Esophagus muscularis mucosa (tissue), 3 donors: Measurements from ENCODE around the gene INSC.

Experiments
- EP300 ChIP-seq: sonication (generic); formaldehyde crosslinking; IDR thresholded peaks from one replicate; pipeline ENCODE4 v1.6.1; 2017; ENCODE audit warnings: antibody characterized with exemption
- TF ChIP-seq, protein P1 (sequence below), 3 experiments: fragments of 200-600 bp in 2 of 3; fragments of 450-650 bp in 1 of 3; sonication (generic) in 2 of 3; IDR thresholded peaks; one replicate each; pipeline ENCODE4 v1.5.1; 2017 to 2019; ENCODE audit warnings: antibody characterized with exemption in 3 of 3, mild to moderate bottlenecking in 2 of 3, moderate library complexity in 1 of 3

DNA sequence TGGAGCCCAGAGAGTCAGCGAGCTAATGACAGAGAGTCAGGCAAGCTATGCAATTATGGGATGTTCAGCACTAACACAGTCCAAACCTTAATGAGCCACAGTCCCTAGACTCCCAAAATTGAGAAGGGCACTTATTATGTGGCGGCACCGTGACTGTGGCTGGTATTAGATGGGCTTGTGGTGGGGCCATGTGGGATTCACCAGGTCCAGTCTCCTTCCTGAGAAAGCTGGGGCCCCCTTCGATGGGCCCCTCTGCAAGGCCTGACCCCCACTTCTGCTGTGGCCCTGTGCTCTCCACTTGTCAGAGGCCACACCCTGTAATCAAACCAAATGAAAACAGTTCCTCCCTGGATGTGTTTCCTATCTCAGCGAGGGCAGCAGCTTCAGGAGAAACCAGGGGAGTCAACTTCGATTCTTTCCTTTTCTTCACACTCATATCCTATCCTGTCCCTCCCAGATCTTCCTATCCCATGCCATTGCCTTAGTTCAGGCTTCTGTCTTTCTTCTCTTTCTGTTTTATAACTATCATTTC lies 42.9 kb downstream of the INSC start:
- TF ChIP-seq, protein P1, sequence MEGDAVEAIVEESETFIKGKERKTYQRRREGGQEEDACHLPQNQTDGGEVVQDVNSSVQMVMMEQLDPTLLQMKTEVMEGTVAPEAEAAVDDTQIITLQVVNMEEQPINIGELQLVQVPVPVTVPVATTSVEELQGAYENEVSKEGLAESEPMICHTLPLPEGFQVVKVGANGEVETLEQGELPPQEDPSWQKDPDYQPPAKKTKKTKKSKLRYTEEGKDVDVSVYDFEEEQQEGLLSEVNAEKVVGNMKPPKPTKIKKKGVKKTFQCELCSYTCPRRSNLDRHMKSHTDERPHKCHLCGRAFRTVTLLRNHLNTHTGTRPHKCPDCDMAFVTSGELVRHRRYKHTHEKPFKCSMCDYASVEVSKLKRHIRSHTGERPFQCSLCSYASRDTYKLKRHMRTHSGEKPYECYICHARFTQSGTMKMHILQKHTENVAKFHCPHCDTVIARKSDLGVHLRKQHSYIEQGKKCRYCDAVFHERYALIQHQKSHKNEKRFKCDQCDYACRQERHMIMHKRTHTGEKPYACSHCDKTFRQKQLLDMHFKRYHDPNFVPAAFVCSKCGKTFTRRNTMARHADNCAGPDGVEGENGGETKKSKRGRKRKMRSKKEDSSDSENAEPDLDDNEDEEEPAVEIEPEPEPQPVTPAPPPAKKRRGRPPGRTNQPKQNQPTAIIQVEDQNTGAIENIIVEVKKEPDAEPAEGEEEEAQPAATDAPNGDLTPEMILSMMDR (IDR thresholded peaks at IDR 0.05): no peak
- TF ChIP-seq EP300: no peak
